HuH-7.5 (cell line): ENCODE measurements around the gene LRTM2.
"Not testable (repeated sequence)": the region's sequence is repeated elsewhere in the genome, so short reads cannot be mapped to it uniquely, and the experiment has no call there.

Source experiments
- DNase-seq: peaks from one replicate; pipeline ENCODE4 v3.0.0; 2011; ENCODE audit warnings: low spot score

Gene LRTM2

DNA sequence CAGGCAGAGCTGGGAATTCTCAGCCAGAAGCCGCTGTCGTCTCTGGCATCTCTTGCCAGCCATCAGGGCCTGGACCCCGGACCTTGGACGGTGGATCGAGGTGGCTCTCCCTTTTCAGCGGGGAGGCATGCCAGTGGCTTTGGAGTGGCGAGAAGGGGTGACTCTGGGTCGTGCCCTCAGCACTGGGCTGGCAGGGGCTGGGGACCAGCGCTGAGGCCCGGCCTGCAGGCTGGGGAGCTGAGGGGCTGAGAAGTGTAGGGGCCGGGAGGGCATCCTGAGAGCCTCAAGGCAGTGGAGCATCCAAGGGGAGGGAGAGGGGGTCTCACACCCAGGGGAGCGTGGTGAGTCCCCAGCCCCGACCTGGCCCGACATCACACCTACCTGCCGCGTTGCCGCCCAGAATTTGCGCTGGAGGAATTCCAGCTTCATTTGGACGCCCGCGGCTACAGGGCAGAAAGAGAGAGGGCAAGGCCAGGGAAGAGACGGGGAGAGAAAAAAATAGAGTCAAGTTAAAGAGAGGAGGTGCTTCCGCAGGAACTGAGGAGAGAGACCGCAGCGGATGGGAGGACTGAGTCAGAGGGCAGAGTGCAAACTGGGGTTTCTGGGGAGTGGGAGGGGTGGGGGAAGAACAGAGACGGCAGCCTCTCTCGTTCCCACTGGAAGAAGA is 9.0 kb upstream of the LRTM2 start:
- no peak for DNase-seq

DNA sequence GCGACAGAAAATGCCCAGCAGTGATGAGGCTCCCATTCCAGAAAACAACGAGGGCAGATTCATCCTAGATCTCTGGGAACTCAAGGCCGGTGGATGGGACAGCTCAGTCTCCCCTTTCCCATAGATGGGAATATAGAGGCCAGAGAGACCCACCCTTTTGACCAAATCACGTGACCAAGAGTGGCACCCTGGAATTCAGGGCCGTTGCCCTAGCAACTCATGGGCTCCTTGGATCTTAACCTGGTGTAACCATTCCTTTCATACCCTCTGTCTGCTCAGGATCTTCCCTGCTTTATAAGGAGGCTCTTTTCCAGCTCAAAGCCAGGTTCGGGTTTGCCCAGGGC is 8.4 kb upstream of the LRTM2 start:
- no peak for DNase-seq

DNA sequence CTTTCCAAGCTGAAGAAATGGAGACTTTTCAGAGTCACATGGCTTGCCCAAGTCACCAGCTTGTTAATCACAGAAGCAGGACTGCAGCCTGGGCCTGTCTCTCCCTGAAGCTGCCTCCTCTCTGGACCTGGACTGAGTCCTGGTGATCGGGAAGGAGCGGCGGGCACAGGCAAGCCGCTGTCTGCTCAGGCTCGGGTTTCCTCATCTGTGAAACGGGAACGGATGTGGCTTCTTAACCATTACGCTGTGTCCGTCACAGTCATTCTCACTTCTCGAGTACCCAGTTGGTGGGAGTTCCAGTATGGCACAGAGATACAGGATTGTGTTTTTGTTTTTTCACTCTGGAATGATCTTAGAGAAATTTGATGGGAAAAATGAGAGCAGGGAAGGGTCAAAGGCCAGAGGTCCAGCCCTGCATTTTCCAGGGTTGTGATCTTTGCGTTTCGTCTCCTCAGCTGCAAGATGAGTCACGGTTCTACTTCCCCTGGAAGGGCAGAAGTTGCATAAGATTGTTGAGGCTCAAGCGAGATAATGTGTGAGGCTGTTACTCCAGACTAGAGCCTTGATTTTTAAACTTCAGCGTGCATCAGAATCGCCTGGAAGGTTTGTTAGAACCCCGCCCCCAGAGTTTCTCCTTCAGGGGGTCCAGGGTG is 7.6 kb upstream of the LRTM2 start:
- DNase-seq: no peak

DNA sequence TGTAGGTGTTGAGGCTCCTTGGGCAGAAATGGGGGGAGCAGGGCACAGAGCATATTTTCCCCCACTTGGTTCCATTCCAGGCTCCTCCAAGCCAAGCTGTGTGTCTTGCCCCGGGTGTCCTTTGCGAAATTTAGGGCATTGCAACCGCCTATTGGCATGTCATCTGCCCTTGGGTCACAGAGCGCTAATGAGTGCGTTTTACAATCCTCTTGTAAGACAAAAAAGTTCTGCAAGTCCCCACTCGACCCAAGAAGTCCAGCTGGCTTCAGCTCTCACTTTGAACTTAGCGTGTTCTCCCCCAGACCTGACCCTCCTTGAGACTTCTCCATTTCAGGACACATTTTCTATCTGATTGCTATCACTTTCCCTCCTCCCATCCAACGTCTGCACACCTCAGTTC is 6.1 kb upstream of the LRTM2 start:
- DNase-seq: no peak

GRCh38 chr12:1815108-1815507 is 5.3 kb upstream of the LRTM2 start:
- DNase-seq: no peak

DNA sequence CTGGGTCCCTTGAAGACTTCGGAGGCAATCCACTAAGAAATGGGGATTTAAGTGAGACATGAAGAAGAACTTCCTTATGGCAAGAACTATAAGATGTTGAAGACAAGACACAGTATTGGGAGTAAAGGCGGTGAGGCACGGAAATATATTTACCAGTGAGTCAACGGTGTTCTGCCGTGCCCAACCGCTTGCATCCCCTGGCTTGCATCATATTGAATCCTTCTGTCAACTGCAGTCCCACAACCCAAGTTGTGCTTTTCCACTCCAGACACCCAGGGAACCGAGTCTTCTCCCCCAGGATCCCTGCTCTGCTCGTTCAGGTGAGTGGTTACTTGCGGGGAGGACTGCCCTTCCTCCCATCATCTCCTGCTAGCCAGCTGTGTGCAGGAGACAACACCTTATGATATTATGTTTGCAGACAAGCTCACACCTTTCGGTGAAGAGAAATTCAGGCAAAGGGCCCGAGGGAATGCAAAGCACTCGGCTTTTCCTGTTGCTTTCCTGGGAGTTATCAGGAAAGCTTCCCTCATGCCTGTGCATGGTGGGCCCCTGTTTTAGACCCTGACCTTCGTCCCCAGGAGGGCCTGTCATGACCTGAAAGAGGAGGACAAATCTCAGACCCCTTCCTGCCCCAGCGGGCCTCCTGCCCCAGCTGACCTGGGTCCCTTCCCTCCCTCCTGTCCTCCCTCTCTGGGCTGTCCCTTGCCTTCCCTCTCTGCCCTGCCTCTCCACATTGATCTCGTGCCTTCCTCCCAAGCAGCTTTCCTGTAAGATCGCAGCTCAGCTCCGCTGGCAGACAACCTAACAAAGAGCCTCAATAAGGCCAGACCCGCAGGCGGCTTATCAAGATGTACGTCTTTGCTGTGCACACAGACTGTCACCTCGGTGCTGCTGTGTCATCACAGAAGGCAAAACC is 4.3 kb upstream of the LRTM2 start:
- DNase-seq: no peak

DNA sequence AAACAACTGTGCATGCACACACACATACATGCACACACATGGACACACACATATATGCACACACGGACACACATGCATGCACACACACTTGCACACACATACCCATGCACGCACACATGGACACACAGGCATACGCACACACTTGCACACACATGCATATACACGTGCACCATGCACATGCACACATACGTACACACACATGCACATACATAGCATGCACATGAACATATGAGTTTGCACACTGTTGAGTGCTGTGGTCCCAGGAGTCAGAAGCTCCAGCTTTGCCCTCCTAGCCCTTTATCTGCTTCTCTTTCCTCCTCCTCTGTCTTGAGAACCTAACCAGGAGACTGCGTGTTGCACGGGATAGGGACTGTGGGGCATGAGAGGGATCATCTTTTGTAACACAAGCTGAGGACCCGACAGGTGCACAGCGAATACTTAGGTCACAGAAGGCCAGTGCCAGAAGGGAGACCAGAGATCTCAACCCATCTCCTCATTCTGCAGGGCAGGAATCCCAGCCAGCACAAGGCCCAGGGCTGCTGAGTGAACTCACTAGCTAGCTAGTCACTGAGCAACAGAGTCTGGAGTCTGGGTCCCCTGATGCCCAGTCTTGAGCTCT is 3.5 kb upstream of the LRTM2 start:
- no peak for DNase-seq

- DNase-seq: not testable (repeated sequence)
Measured at GRCh38 chr12:1817928-1818327, 2.4 kb upstream of the LRTM2 start.

GRCh38 chr12:1819050-1819449 is 1.3 kb upstream of the LRTM2 start:
- no peak for DNase-seq

DNA sequence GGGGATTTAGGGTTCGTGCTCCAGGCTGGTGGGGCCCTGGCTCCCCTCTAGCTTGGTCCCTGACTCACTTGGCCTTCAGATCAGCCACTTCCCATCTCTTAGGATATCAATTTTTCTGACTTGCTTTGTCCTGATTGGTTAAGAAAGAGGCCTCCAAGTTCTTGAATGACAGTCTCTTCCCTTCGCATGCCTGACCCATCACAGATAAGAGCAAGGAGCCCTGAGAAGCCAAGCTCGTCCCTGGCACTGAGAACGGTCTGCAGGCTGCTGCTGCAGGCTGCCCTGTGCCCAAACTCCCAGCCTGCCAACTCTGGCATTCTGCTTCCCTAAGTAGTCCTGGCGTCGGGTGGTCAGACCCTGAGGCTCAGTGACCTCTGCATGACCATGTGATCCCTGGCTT is 794 bp upstream of the LRTM2 start:
- no peak for DNase-seq

DNA sequence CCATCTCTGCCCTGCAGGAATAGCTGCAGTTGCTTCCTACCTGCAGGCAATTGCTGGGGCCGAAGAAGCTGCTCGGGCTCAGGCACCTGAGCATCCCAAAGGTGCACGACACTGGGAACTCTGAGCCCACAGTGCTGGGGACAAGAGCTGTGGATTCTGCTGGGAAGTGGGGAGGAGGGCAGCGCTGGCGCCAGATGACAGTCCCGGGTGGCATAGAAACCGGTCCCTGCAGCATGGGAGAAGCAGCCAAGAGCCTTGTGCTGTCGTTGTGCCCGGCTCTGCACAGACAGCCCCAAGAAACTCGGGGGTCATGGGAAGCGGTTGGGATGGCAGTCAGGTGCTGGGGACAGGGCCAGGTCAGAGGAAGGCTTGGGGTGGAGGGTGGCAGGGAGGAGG is 529 bp downstream of the LRTM2 start:
- no peak for DNase-seq

- no peak for DNase-seq
Measured at GRCh38 chr12:1821805-1822204, 1.4 kb downstream of the LRTM2 start.

DNA sequence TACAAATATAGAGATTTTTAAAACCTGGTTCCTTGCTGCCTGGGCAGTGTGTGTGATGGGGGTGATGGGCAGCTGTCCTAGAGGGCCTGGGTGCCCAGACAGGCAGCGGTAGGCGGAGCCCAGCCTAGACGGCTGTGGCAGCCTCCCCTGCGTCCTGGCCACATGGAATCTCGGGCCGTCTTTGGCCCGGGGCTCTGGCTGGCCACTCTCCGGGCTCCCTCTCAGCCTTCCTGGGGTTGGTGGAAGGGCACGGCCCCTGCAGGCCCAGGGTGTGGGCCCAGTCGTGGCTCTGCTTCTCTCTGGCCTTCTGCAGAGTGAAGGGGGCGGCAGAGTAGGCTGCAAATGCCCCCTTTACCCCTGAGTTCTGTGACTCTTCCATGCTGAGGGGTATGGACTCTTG is 2.3 kb downstream of the LRTM2 start:
- DNase-seq: no peak

- no peak for DNase-seq
Measured at GRCh38 chr12:1823237-1823636, 2.9 kb downstream of the LRTM2 start.

- DNase-seq: no peak
Measured at GRCh38 chr12:1825382-1826102, 5.2 kb downstream of the LRTM2 start.

DNA sequence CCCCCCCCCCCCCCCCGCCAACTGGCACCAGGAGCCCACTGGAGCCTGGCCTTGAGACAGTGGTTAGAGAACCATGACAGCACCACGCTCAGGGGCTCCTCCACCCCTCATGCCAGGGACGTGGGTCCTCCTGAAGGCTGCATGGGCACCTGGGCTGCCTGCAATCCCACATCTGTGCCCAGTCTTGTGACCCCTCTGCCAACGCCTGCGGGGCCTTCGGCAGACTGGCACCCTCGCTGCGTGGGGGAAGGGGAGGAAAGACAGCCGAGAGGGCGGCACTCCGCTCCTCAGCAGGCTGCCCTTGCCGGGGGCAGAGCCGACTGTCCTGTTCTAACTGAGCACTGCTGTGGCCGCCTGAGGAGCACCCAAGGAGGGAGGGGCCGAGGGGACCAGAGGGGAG is 6.0 kb downstream of the LRTM2 start:
- no peak for DNase-seq

DNA sequence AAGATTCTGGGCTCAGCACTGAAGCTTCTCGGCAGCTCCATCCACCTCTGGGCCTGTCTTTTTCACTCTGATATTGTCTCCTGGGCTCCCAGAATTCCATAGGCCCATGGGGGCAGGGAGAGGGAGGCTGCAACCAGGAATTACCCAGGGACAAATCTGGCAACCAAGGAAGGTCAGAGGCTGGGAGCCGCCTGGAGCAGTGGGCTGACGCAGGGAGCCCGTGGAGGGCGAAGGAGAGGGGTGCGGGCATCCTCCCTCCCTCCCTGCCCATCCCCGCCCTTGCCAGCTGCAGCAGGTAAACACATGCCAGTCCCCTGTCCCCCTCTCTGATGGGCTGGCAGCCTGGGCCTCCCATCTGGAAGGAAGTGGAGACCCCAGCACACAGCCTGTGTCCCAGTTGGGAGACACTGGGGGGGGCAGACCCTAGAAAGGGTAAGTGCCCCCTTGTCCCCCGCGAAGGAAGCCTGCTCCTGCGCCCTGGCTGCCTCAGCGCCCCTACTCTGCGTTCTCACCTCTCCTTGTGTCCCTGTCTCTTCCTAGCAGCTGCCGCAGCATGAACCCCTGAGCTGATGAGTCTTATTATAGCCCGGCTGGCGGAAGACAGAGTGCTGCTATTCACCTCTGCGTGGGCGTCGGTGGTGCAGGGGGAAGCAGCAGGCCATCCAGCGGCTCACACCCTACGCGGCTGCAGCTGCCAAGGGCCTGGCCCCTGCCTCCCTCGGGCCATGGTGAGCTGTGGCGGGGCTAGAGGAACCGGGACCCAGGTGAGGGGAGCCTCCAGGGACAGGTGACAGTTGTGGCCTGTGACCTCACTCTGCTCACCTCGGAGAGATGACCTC is 6.7 kb downstream of the LRTM2 start:
- no peak for DNase-seq

- DNase-seq: no peak
Measured at GRCh38 chr12:1827826-1828805, 7.8 kb downstream of the LRTM2 start.

- no peak for DNase-seq
Measured at GRCh38 chr12:1828856-1829255, 8.5 kb downstream of the LRTM2 start.
